Skeletal muscle tissue (tissue), 4 donors: ENCODE measurements around the gene SEMA3B. TPM values are rescaled to one million over a fixed set of nuclear protein-coding genes. Genes with fewer than 3 reads are reported as not detected.

ENCODE experiments used
- H3K27ac ChIP-seq: one replicate; pipeline ENCODE4 v1.7.0; 2013; ENCODE audit warnings: mild to moderate bottlenecking, low read depth, low read length, inconsistent platforms
- H3K27me3 ChIP-seq, 3 donors: one replicate each; pipeline ENCODE4 v1.7.0; 2013; ENCODE audit warnings: low read length in 3 of 3; ENCODE audit not compliant: control insufficient read depth in 3 of 3, insufficient read depth in 3 of 3
- H3K36me3 ChIP-seq, 3 donors: one replicate each; pipeline ENCODE4 v1.7.0; 2013; ENCODE audit warnings: low read length in 3 of 3; ENCODE audit not compliant: control insufficient read depth in 3 of 3, insufficient read depth in 3 of 3
- H3K4me1 ChIP-seq, 3 donors: one replicate each; pipeline ENCODE4 v1.7.0; 2013; ENCODE audit warnings: low read length in 3 of 3, mild to moderate bottlenecking in 3 of 3; ENCODE audit not compliant: control insufficient read depth in 3 of 3, insufficient read depth in 3 of 3
- H3K4me3 ChIP-seq, 3 donors: one replicate each; pipeline ENCODE4 v1.7.0; 2013; ENCODE audit warnings: low read length in 3 of 3
- H3K9ac ChIP-seq, 3 donors: one replicate each; pipeline ENCODE4 v1.7.0; 2013; ENCODE audit warnings: low read length in 3 of 3, mild to moderate bottlenecking in 3 of 3, moderate library complexity in 2 of 3, low read depth in 1 of 3
- H3K9me3 ChIP-seq, 3 donors: one replicate each; pipeline ENCODE4 v1.7.0; 2013; ENCODE audit warnings: low read length in 3 of 3; ENCODE audit not compliant: control insufficient read depth in 3 of 3
- total RNA-seq: library from RNA; depleted of rRNA; stranded (reverse); fragments of >200 nt; gene quantifications from one replicate; pipeline ENCODE4 v1.2.3, GENCODE V29; 2014
- donor health status: Osteomylitis.

The SEMA3B gene
- total RNA-seq, 1 donor from 2014 or later: 19.8 TPM

- H3K4me3 ChIP-seq: peak overlapping the region in 1 of 3 donors; percentile 23
- peak overlapping the region in 1 of 3 donors; percentile 57 for H3K9ac ChIP-seq
- no peaks in the 10 kb centered on the region for H3K36me3 ChIP-seq
- peak overlapping the region; percentile 70 for H3K27ac ChIP-seq
- H3K4me1 ChIP-seq: peaks cover 69 to 71% (median 70%) of the 10 kb centered on the region in 3 donors
- no peaks in the 10 kb centered on the region for H3K9me3 ChIP-seq
- no peaks in the 10 kb centered on the region for H3K27me3 ChIP-seq
Measured at GRCh38 chr3:50263478-50264382, 5.2 kb upstream of the SEMA3B start.

GRCh38 chr3:50264383-50264963 is 4.5 kb upstream of the SEMA3B start:
- no peaks in the 10 kb centered on the region for H3K27me3 ChIP-seq
- peak overlapping the region in 1 of 3 donors; percentile 23 for H3K4me3 ChIP-seq
- peaks cover 71 to 75% (median 74%) of the 10 kb centered on the region in 3 donors for H3K4me1 ChIP-seq
- peak overlapping the region in 1 of 3 donors; percentile 57 for H3K9ac ChIP-seq
- no peaks in the 10 kb centered on the region for H3K36me3 ChIP-seq
- H3K9me3 ChIP-seq: no peaks in the 10 kb centered on the region
- H3K27ac ChIP-seq: peak overlapping the region; percentile 70

GRCh38 chr3:50264964-50265485 is 3.9 kb upstream of the SEMA3B start:
- H3K4me1 ChIP-seq: peaks cover 72 to 76% (median 76%) of the 10 kb centered on the region in 3 donors

GRCh38 chr3:50265571-50265970 is 3.4 kb upstream of the SEMA3B start:
- no peaks in the 10 kb centered on the region for H3K36me3 ChIP-seq
- no peaks in the 10 kb centered on the region for H3K9me3 ChIP-seq
- peak overlapping the region; percentile 70 for H3K27ac ChIP-seq
- peak overlapping the region in 1 of 3 donors; percentile 13 for H3K4me3 ChIP-seq
- peak overlapping the region in 2 of 3 donors; percentile 5 to 90 for H3K9ac ChIP-seq
- peaks cover 76 to 79% (median 78%) of the 10 kb centered on the region in 3 donors for H3K4me1 ChIP-seq
- no peaks in the 10 kb centered on the region for H3K27me3 ChIP-seq

More at GRCh38 chr3:50264964-50265485, 3.9 kb upstream of the SEMA3B start:
- Histone ChIP-seq H3K9ac (peak overlapping the region in 2 of 3 donors; percentile 51 to 90), H3K4me3 (peak overlapping the region in 1 of 3 donors; percentile 13), H3K27me3 (no peaks in the 10 kb centered on the region), H3K27ac (peak overlapping the region; percentile 70), H3K36me3 (no peaks in the 10 kb centered on the region), H3K9me3 (no peaks in the 10 kb centered on the region)

GRCh38 chr3:50266017-50266416 is 2.9 kb upstream of the SEMA3B start:
- Histone ChIP-seq H3K4me1 (peaks cover 74 to 76% (median 75%) of the 10 kb centered on the region in 3 donors), H3K27me3 (no peaks in the 10 kb centered on the region), H3K36me3 (no peaks in the 10 kb centered on the region), H3K4me3 (peak overlapping the region in 2 of 3 donors; percentile 75 to 87), H3K9ac (peak overlapping the region in 1 of 3 donors; percentile 90), H3K27ac (peak overlapping the region; percentile 79), H3K9me3 (no peaks in the 10 kb centered on the region)

GRCh38 chr3:50266836-50267235 is 2.1 kb upstream of the SEMA3B start:
- Histone ChIP-seq H3K27ac (peak overlapping the region; percentile 79), H3K36me3 (no peaks in the 10 kb centered on the region), H3K27me3 (no peaks in the 10 kb centered on the region), H3K9ac (peak overlapping the region; percentile 83 to 90 (median 86)), H3K4me3 (peak overlapping the region; percentile 75 to 87 (median 76)), H3K4me1 (peaks cover 67 to 74% (median 67%) of the 10 kb centered on the region in 3 donors), H3K9me3 (no peaks in the 10 kb centered on the region)

GRCh38 chr3:50267280-50267913 is 1.6 kb upstream of the SEMA3B start:
- no peaks in the 10 kb centered on the region for H3K36me3 ChIP-seq
- peak overlapping the region; percentile 79 for H3K27ac ChIP-seq
- H3K4me1 ChIP-seq: peaks cover 67 to 74% (median 67%) of the 10 kb centered on the region in 3 donors
- no peaks in the 10 kb centered on the region for H3K9me3 ChIP-seq
- H3K9ac ChIP-seq: peak overlapping the region; percentile 83 to 90 (median 86)
- H3K4me3 ChIP-seq: peak overlapping the region; percentile 75 to 87 (median 76)
- no peaks in the 10 kb centered on the region for H3K27me3 ChIP-seq

- Histone ChIP-seq H3K4me1 (peaks cover 66 to 78% (median 71%) of the 10 kb centered on the region in 3 donors), H3K9ac (peak overlapping the region; percentile 83 to 90 (median 86)), H3K4me3 (peak overlapping the region; percentile 74 to 87 (median 76))
Measured at GRCh38 chr3:50268276-50268675, 671 bp upstream of the SEMA3B start.

GRCh38 chr3:50269460-50269859 is 513 bp downstream of the SEMA3B start:
- peaks cover 66 to 80% (median 69%) of the 10 kb centered on the region in 3 donors for H3K4me1 ChIP-seq
- H3K9ac ChIP-seq: peak overlapping the region; percentile 64 to 90 (median 70)
- H3K4me3 ChIP-seq: peak overlapping the region; percentile 24 to 76 (median 64)

More at GRCh38 chr3:50268276-50268675, 671 bp upstream of the SEMA3B start:
- Histone ChIP-seq H3K9me3 (no peaks in the 10 kb centered on the region), H3K27me3 (no peaks in the 10 kb centered on the region), H3K36me3 (no peaks in the 10 kb centered on the region), H3K27ac (peak overlapping the region; percentile 69)

More at GRCh38 chr3:50269460-50269859, 513 bp downstream of the SEMA3B start:
- H3K36me3 ChIP-seq: no peaks in the 10 kb centered on the region
- H3K9me3 ChIP-seq: no peaks in the 10 kb centered on the region
- peaks cover 0 to 1% (median 0%) of the 10 kb centered on the region in 3 donors for H3K27me3 ChIP-seq
- peak overlapping the region; percentile 69 for H3K27ac ChIP-seq
